HepG2 (cell line): Measurements from ENCODE around the gene BUD23. TPM values are rescaled to one million over a fixed set of nuclear protein-coding genes. Genes with fewer than 3 reads are reported as not detected.
A peak's percentile ranks its signal among the peaks of the same experiment; 100 is the strongest.

ENCODE experiments used
- ADNP ChIP-seq: sonication (generic); formaldehyde crosslinking; IDR thresholded peaks from 2 replicates; pipeline ENCODE4 v1.4.0; 2020; ENCODE audit warnings: missing genetic modification reagents
- GPN1 ChIP-seq: sonication (generic); formaldehyde crosslinking; IDR thresholded peaks from 2 replicates; pipeline ENCODE4 v1.5.1; 2020; ENCODE audit warnings: missing genetic modification reagents, borderline replicate concordance
- JUND ChIP-seq: sonication (generic); formaldehyde crosslinking; IDR thresholded peaks from 2 replicates; pipeline ENCODE4 v1.8.0; 2022; ENCODE audit warnings: mild to moderate bottlenecking, missing genetic modification reagents
- KAT7 ChIP-seq: IDR thresholded peaks from 2 replicates; pipeline ENCODE4 v1.6.1; 2018; ENCODE audit warnings: borderline replicate concordance, missing compliant biosample characterization
- KDM4B ChIP-seq: sonication (generic); formaldehyde crosslinking; IDR thresholded peaks from 2 replicates; pipeline ENCODE4 v1.4.0; 2020; ENCODE audit warnings: missing genetic modification reagents
- MED13 ChIP-seq: sonication (generic); formaldehyde crosslinking; IDR thresholded peaks from 2 replicates; pipeline ENCODE4 v1.5.0; 2020; ENCODE audit warnings: missing genetic modification reagents
- NR0B2 ChIP-seq: sonication (generic); formaldehyde crosslinking; IDR thresholded peaks from 2 replicates; pipeline ENCODE4 v1.4.0; 2020; ENCODE audit warnings: mild to moderate bottlenecking, missing genetic modification reagents
- NR3C1 ChIP-seq: sonication (generic); formaldehyde crosslinking; IDR thresholded peaks from 2 replicates; pipeline ENCODE4 v1.4.0; 2020; ENCODE audit warnings: missing genetic modification reagents
- PBX2 ChIP-seq: IDR thresholded peaks from 2 replicates; pipeline ENCODE4 v1.6.1; 2016; ENCODE audit warnings: control low read depth
- SIX4 ChIP-seq: sonication (generic); formaldehyde crosslinking; IDR thresholded peaks from 2 replicates; pipeline ENCODE4 v1.4.0; 2020; ENCODE audit warnings: missing genetic modification reagents
- TEAD2 ChIP-seq: sonication (generic); formaldehyde crosslinking; IDR thresholded peaks from 2 replicates; pipeline ENCODE4 v1.9.0; 2021; ENCODE audit warnings: missing genetic modification reagents
- TFDP2 ChIP-seq: sonication (generic); formaldehyde crosslinking; IDR thresholded peaks from 2 replicates; pipeline ENCODE4 v1.4.0; 2020; ENCODE audit warnings: missing genetic modification reagents
- TRIM24 ChIP-seq: sonication (generic); formaldehyde crosslinking; IDR thresholded peaks from 2 replicates; pipeline ENCODE4 v1.8.0; 2022; ENCODE audit warnings: mild to moderate bottlenecking, missing genetic modification reagents
- ZBTB26 ChIP-seq: IDR thresholded peaks from 2 replicates; pipeline ENCODE4 v1.6.1; 2016; ENCODE audit warnings: missing compliant biosample characterization, missing genetic modification reagents, borderline replicate concordance
- ZBTB43 ChIP-seq: sonication (generic); formaldehyde crosslinking; conservative IDR thresholded peaks from 2 replicates; pipeline ENCODE4 v1.4.0; 2020; ENCODE audit warnings: missing genetic modification reagents
- ZFY ChIP-seq: sonication (generic); formaldehyde crosslinking; IDR thresholded peaks from 2 replicates; pipeline ENCODE4 v1.4.0; 2020; ENCODE audit warnings: missing genetic modification reagents
- ZMYM2 ChIP-seq: sonication (generic); formaldehyde crosslinking; IDR thresholded peaks from 2 replicates; pipeline ENCODE4 v1.8.0; 2022; ENCODE audit warnings: mild to moderate bottlenecking, missing genetic modification reagents
- ZNF180 ChIP-seq: sonication (generic); formaldehyde crosslinking; IDR thresholded peaks from 2 replicates; pipeline ENCODE4 v1.4.0; 2020; ENCODE audit warnings: low read depth, missing genetic modification reagents, borderline replicate concordance
- ZNF337 ChIP-seq: sonication (generic); formaldehyde crosslinking; IDR thresholded peaks from 2 replicates; pipeline ENCODE4 v1.5.1; 2020; ENCODE audit warnings: missing genetic modification reagents, low read depth, mild to moderate bottlenecking, borderline replicate concordance
- ZNF350 ChIP-seq: sonication (generic); formaldehyde crosslinking; IDR thresholded peaks from 2 replicates; pipeline ENCODE4 v1.4.0; 2020; ENCODE audit warnings: mild to moderate bottlenecking, low read depth, missing genetic modification reagents, borderline replicate concordance
- ZNF770 ChIP-seq: sonication (generic); formaldehyde crosslinking; IDR thresholded peaks from 2 replicates; pipeline ENCODE4 v1.5.0; 2020; ENCODE audit warnings: mild to moderate bottlenecking, missing genetic modification reagents
- ZNF775 ChIP-seq: sonication (generic); formaldehyde crosslinking; IDR thresholded peaks from 2 replicates; pipeline ENCODE4 v1.4.0; 2020; ENCODE audit warnings: missing genetic modification reagents, mild to moderate bottlenecking, moderate library complexity, borderline replicate concordance
- ZNF790 ChIP-seq: sonication (generic); formaldehyde crosslinking; IDR thresholded peaks from 2 replicates; pipeline ENCODE4 v1.8.0; 2022; ENCODE audit warnings: missing genetic modification reagents, mild to moderate bottlenecking, borderline replicate concordance
- polyA plus RNA-seq, 8 experiments: library from polyadenylated mRNA; depleted of rRNA in 3 of 8; stranded (reverse) in 7 of 8; unstranded in 1 of 8; fragments of >200 nt; fragmentation: Illumina TruSeq in 4 of 8; extraction: Trizol in 4 of 8; gene quantifications; 2 replicates each; pipeline versions ENCODE4 v1.2.1 to v1.2.3, GENCODE V29; 2011 to 2016; ENCODE audit warnings: low read depth in 4 of 8, missing spikeins in 1 of 8, mixed read lengths in 1 of 8; ENCODE audit not compliant: insufficient read depth in 1 of 8
- total RNA-seq, 5 experiments: library from RNA; depleted of rRNA; stranded (reverse); fragments of >200 nt; fragmentation: Illumina TruSeq; extraction: Trizol; gene quantifications; 2 replicates each; pipeline ENCODE4 v1.2.3, GENCODE V29; 2016; ENCODE audit warnings: low read depth in 1 of 5

BUD23 gene
- total and polyA plus RNA-seq, 2 of the 13 experiments (the other 11 are each of a cell fraction or from before 2014, with no cell fraction given): 47.5 to 54.5 TPM

- TF ChIP-seq ZNF770 (CRISPR knock-in tag) (no peak), SIX4 (0 out of 2 replicates have a peak, but pooled peaks have one; percentile 32), TRIM24 (CRISPR knock-in tag) (no peak), ZMYM2 (CRISPR knock-in tag) (0 out of 2 replicates have a peak, but pooled peaks have one; percentile 12), NR3C1 (CRISPR knock-in tag) (no peak), NR0B2 (CRISPR knock-in tag) (no peak), TFDP2 (CRISPR knock-in tag) (peak; percentile 75), ZBTB43 (no peak; the same call in 1 of the 2 replicates), KAT7 (CRISPR knock-in tag) (peak; percentile 84; the same call in 1 of the 2 replicates), ZNF790 (CRISPR knock-in tag) (no peak), ZNF180 (CRISPR knock-in tag) (no peak), ZNF350 (CRISPR knock-in tag) (no peak; the same call in 1 of the 2 replicates), ZNF775 (CRISPR knock-in tag) (no peak), ZFY (CRISPR knock-in tag) (peak; percentile 72), ZNF337 (CRISPR knock-in tag) (no peak), TEAD2 (CRISPR knock-in tag) (no peak), ADNP (CRISPR knock-in tag) (no peak), GPN1 (CRISPR knock-in tag) (no peak), KDM4B (CRISPR knock-in tag) (no peak), JUND (CRISPR knock-in tag) (peak; percentile 50), MED13 (CRISPR knock-in tag) (no peak; the same call in 1 of the 2 replicates), PBX2 (CRISPR knock-in tag) (no peak), ZBTB26 (CRISPR knock-in tag) (peak; percentile 63; the same call in 1 of the 2 replicates)
Observed at GRCh38 chr7:73738612-73739386, 55.4 kb downstream of the BUD23 start, which contains the start of gene ABHD11 (continued).
